AG08395 (cell line): ENCODE data around the gene CCDC74B.
"Not testable (repeated sequence)": the region's sequence is repeated elsewhere in the genome, so short reads cannot be mapped to it uniquely, and the experiment has no call there.

Source experiments
- DNase-seq: peaks from one replicate; pipeline ENCODE4 v3.0.0; 2012; ENCODE audit warnings: mixed read lengths, low spot score

CCDC74B gene

DNA sequence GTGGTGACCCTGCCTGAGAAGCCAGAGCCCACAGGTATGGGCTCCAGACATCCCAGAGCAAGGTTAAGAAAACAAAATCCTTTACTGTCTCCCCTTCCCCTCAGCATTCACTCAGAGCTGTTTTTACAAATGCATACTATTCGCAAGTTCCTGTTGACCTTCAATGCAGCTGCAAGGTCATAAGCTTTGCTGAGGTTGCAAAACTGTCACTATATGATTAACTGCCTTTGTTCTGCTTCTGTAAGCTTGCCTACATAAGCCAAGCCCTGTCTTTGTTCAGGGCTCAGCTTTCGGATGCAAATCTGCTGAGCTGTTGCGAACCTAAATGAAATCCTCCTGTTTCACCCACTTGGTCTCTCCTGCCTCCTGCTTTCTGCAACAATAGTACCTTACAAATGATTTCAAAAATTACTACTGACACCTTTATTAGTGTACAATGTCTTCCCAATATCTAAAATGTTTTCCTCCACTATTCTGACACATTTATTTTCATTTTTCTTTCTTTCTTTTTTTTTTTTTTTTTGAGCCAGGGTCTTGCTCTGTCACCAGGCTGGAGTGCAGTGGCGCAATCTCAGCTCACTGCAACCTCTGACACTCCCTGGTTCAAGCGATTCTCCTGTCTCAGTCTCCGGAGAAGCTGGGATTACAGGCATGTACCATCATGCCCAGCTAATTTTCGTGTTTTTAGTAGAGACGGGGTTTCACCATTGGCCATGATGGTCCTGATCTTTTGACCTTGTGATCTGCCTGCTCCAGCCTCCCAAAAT lies 42.1 kb downstream of the CCDC74B start:
- DNase-seq, result not testable (repeated sequence)
